ENCODE data around the gene TLR3. TPM values are rescaled to one million over a fixed set of nuclear protein-coding genes. Genes with fewer than 3 reads are reported as not detected.

TLR3 gene
- total RNA-seq, 1 donor from 2014 or later, result 26.8 TPM

DNA sequence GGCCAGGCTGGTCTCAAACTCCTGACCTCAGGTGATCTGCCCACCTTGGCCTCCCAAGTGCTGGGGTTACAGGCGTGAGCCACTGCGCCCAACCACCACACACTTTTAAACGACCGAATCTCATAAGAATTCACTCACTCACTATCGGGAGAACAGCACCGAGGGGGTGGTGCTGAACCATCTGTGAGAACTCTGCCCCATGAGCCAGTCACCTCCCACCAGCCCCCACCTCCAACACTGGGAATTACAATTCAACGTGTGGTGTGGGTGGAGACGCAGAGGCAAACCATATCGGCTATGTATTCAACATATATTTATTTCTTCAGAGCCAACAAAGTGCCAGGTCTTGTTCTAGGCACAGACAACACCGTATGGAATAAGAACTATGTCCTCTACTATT, 3.6 kb downstream of the TLR3 start:
- H3K27me3 ChIP-seq (ENCODE audit: low read depth), result no peaks in the 10 kb centered on the region
- H3K27ac ChIP-seq, result no peak overlapping the region
- TF ChIP-seq, protein P1, sequence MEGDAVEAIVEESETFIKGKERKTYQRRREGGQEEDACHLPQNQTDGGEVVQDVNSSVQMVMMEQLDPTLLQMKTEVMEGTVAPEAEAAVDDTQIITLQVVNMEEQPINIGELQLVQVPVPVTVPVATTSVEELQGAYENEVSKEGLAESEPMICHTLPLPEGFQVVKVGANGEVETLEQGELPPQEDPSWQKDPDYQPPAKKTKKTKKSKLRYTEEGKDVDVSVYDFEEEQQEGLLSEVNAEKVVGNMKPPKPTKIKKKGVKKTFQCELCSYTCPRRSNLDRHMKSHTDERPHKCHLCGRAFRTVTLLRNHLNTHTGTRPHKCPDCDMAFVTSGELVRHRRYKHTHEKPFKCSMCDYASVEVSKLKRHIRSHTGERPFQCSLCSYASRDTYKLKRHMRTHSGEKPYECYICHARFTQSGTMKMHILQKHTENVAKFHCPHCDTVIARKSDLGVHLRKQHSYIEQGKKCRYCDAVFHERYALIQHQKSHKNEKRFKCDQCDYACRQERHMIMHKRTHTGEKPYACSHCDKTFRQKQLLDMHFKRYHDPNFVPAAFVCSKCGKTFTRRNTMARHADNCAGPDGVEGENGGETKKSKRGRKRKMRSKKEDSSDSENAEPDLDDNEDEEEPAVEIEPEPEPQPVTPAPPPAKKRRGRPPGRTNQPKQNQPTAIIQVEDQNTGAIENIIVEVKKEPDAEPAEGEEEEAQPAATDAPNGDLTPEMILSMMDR (IDR thresholded peaks at IDR 0.05), result no peak
- H3K36me3 ChIP-seq, result no peaks in the 10 kb centered on the region
- peaks cover 11% of the 10 kb centered on the region for H3K4me1 ChIP-seq
- intact Hi-C loops (cut with DNase I), result no loop called here
- no peaks in the 10 kb centered on the region for H3K9me3 ChIP-seq
- ATAC-seq, result no peak
- H3K4me3 ChIP-seq, result no peak overlapping the region
- DNase-seq, result no peak

DNA sequence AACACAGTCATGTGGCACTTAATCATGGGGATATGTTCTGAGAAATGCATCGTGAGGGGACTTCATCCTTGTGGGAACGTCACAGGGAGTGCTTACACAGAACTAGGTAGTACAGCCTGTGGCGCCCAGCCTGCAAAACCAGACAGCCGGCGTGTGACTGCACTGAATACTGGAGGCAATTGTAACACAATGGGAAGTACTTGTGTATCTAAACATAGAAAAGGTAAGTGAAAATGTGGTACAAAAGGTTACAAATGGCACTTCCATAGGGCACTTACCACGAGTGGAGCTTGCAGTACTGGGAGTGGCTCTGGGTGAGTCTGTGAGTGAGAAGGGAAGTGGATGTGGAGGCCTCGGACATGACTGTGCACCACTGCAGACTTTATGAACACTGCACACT, 5.2 kb downstream of the TLR3 start:
- no peak overlapping the region for H3K4me3 ChIP-seq
- peak; percentile 96 to 97 for ATAC-seq
- TF ChIP-seq, protein P1 (IDR thresholded peaks at IDR 0.05), result no peak

DNA sequence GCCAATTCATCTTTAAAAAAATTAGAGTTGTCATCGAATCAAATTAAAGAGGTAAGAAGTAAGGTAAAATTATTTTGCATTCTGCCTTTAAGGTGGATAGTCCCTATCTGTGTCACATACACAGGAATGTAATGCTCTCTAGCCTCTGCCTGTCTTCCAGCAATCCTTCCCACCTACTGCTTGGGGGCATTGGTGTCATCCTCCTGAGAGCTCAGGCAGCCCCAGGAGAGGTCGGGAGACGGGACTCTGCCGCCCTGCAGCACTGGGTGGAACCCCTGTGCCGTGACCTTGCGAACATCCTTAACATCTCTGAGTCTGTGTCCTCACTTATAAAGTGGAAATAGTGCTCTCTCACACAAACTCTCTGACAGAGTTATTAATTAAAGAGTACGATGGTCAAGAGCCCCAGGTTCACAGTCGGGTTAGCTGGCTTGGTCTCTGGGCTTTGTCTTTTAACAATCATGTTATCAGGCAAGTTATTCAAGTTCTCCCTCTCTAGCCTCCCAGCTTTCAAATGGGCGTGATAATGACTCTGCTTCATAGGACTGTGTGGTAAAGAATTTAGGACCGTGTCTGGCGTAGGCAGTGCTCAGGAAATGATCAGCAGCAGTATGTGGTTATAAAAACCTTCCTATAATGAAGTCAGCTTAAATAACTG, 10.2 kb downstream of the TLR3 start:
- no peaks in the 10 kb centered on the region for H3K9me3 ChIP-seq
- DNase-seq, result no peak
- ATAC-seq, result peak in 1 of 2 donors; percentile 45
- no peak overlapping the region for H3K27ac ChIP-seq
- intact Hi-C loops (cut with DNase I), result no loop called here
- TF ChIP-seq, protein P1 (IDR thresholded peaks at IDR 0.05), result no peak
- peaks cover 2% of the 10 kb centered on the region for H3K4me1 ChIP-seq
- H3K4me3 ChIP-seq, result no peak overlapping the region
- H3K36me3 ChIP-seq, result peaks cover 14% of the 10 kb centered on the region
- no peaks in the 10 kb centered on the region for H3K27me3 ChIP-seq (ENCODE audit: low read depth)

More for the DNA sequence above, 5.2 kb downstream of the TLR3 start:
- H3K36me3 ChIP-seq, result peaks cover 6% of the 10 kb centered on the region
- H3K9me3 ChIP-seq, result no peaks in the 10 kb centered on the region
- H3K4me1 ChIP-seq, result peaks cover 11% of the 10 kb centered on the region
- intact Hi-C loops (cut with DNase I), result no loop called here
- DNase-seq, result peak; percentile 83
- no peaks in the 10 kb centered on the region for H3K27me3 ChIP-seq (ENCODE audit: low read depth)
- peak overlapping the region; percentile 33 for H3K27ac ChIP-seq

DNA sequence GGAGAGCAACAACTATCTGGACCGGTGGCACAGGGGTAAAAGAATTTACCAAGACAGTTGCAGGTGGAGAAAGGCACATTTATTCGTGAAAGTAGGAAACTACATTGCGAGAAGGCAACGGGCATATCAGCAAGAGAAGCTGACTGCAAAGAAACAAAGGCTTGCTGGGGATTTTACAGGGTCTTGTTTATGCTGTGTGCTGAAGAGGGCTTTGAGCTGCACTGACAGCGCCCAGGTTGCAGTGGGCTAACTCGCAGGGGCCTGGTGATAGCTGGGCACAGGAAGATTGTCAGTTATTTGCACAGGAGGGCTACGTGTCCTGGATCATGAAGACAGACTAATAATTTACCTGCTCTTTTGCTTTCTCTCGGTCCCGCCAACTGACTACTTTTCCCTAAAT, 10.7 kb downstream of the TLR3 start:
- intact Hi-C loops (cut with DNase I), result no loop called here
- TF ChIP-seq, protein P1 (IDR thresholded peaks at IDR 0.05), result no peak
- Histone ChIP-seq H3K4me1 (no peaks in the 10 kb centered on the region), H3K36me3 (peaks cover 14% of the 10 kb centered on the region), H3K27me3 (ENCODE audit: low read depth) (no peaks in the 10 kb centered on the region), H3K27ac (no peak overlapping the region), H3K9me3 (no peaks in the 10 kb centered on the region), H3K4me3 (no peak overlapping the region)
- DNase-seq (no peak), ATAC-seq (no peak)

DNA sequence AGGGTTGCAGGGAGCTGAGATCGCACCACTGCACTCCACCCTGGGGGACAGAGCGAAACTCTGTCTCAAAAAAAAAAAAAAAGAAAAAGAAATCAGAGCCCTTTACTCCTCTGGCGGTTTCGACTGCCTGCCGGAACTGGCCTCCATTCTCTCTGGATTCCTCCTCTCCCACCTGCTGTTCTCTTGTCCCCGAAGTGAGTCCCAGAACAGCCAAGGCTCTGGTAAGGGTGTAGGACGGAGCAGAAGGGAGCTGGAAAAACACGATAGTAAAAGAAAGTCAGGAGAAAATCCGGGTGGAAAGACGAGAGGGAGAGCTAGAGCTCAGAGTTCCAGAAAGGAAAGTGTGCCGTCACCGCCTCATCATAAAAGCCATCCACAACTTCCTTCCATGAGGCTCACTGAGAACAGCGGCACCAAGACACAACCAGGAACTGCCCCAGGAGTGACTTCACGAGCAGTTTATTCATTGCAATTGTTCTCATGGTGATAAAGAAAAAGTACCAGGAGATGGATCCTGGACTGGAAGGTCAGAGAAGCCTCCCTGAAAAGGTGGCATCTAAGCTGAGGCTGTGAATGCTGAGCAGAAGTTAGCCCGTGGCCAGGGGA, 12.3 kb downstream of the TLR3 start:
- Histone ChIP-seq H3K36me3 (peaks cover 14% of the 10 kb centered on the region), H3K9me3 (no peaks in the 10 kb centered on the region), H3K4me3 (no peak overlapping the region), H3K4me1 (no peaks in the 10 kb centered on the region), H3K27me3 (ENCODE audit: low read depth) (no peaks in the 10 kb centered on the region), H3K27ac (no peak overlapping the region)
- ATAC-seq (no peak), DNase-seq (no peak)
- intact Hi-C loops (cut with DNase I), result no loop called here
- TF ChIP-seq, protein P1 (IDR thresholded peaks at IDR 0.05), result no peak
